ENCODE results near the gene ERBB4.

Gene ERBB4

DNA sequence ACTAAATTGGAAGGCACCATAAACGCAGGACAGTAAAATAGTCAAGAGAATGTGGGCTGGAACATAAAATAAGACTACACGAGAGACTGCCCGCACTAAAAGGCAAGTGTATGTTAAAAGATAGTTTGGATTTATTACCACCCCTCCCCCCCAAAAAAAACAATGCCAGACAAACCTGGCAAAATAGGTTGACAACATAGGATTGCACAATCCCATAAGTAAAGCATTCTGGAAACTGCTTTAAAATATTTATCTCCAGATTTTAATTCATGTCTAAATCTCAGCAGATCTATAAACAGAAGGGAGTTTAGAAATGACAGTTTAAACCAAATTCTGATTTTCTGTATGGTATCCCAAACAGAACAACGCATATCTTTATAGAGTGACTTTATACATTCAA lies 455.1 kb downstream of the ERBB4 start:
- no peak overlapping the region for H3K4me3 ChIP-seq (ENCODE audit: low read length)
- H2AFZ ChIP-seq (ENCODE audit: low read length): no peak overlapping the region
- no peaks in the 10 kb centered on the region for H4K20me1 ChIP-seq (ENCODE audit: insufficient read depth, low read length)
- no peaks in the 10 kb centered on the region for H3K36me3 ChIP-seq (replicated peaks; ENCODE audit: insufficient read depth, low read length)
- H3K4me2 ChIP-seq (ENCODE audit: low read depth, low read length): no peak overlapping the region
- no peaks in the 10 kb centered on the region for H3K79me2 ChIP-seq (ENCODE audit: low read length)
- H3K9me3 ChIP-seq (replicated peaks; ENCODE audit: insufficient read depth, low read length): no peaks in the 10 kb centered on the region
- no peak overlapping the region for H3K27ac ChIP-seq (ENCODE audit: low read length)
- H3F3A ChIP-seq (ENCODE audit: insufficient read depth, low read length): no peaks in the 10 kb centered on the region
- TF ChIP-seq CTCF (IDR thresholded peaks at IDR 0.05; ENCODE audit: low read length) (no peak), EZH2phosphoT487 (IDR thresholded peaks at IDR 0.05; ENCODE audit: low read length) (no peak), EZH2 (optimal IDR thresholded peaks at IDR 0.05; ENCODE audit: low read depth, low read length) (no peak)
- no peaks in the 10 kb centered on the region for H3K9me2 ChIP-seq (replicated peaks; ENCODE audit: insufficient read depth, low read length)
- no peak for DNase-seq
- no peaks in the 10 kb centered on the region for H3K4me1 ChIP-seq (ENCODE audit: low read length)
- no peak overlapping the region for H3K9ac ChIP-seq (ENCODE audit: low read length)
- H3K27me3 ChIP-seq (replicated peaks; ENCODE audit: insufficient read depth, low read length): no peaks in the 10 kb centered on the region

GRCh38 chr2:212078103-212078502 lies 460.5 kb downstream of the ERBB4 start:
- Histone ChIP-seq H3K4me1 (ENCODE audit: low read length) (peaks cover 16% of the 10 kb centered on the region), H3K27me3 (replicated peaks; ENCODE audit: insufficient read depth, low read length) (no peaks in the 10 kb centered on the region), H3K9ac (ENCODE audit: low read length) (no peak overlapping the region; the same call in 1 of the 2 replicates), H3K27ac (ENCODE audit: low read length) (no peak overlapping the region), H3K36me3 (replicated peaks; ENCODE audit: insufficient read depth, low read length) (no peaks in the 10 kb centered on the region), H3K4me2 (ENCODE audit: low read depth, low read length) (peak overlapping the region; percentile 50), H3K79me2 (ENCODE audit: low read length) (no peaks in the 10 kb centered on the region), H3F3A (ENCODE audit: insufficient read depth, low read length) (no peaks in the 10 kb centered on the region), H3K9me2 (replicated peaks; ENCODE audit: insufficient read depth, low read length) (no peaks in the 10 kb centered on the region), H4K20me1 (ENCODE audit: insufficient read depth, low read length) (no peaks in the 10 kb centered on the region), H3K9me3 (replicated peaks; ENCODE audit: insufficient read depth, low read length) (no peaks in the 10 kb centered on the region), H3K4me3 (ENCODE audit: low read length) (peak overlapping the region; percentile 55; the same call in 1 of the 2 replicates), H2AFZ (ENCODE audit: low read length) (no peak overlapping the region)
- no peak for TF ChIP-seq EZH2 (optimal IDR thresholded peaks at IDR 0.05; ENCODE audit: low read depth, low read length)
- no peak for TF ChIP-seq CTCF (IDR thresholded peaks at IDR 0.05; ENCODE audit: low read length)
- TF ChIP-seq EZH2phosphoT487 (IDR thresholded peaks at IDR 0.05; ENCODE audit: low read length): no peak
- peak; percentile 74 for DNase-seq

DNA sequence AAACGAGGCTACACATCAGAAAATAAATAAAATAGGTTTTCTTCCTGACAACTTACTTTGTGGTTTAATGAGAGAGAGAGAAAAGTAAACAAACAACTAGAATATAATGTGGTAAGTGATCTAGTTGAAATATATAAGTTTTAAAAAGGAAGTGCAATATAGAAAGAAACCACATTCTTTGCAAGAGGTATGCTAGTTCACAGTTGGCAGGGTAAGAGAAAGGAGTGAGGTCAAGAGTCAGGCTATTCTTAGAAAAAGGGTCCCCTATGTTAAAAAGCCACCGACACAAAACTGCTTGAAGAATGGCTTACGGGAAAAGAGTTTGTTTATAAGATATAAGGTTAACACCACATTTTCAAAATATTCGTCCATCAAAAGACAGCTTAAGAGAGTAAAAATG lies 462.1 kb downstream of the ERBB4 start:
- peak; percentile 34 for DNase-seq
- Histone ChIP-seq H3K9ac (ENCODE audit: low read length) (no peak overlapping the region), H3F3A (ENCODE audit: insufficient read depth, low read length) (no peaks in the 10 kb centered on the region), H4K20me1 (ENCODE audit: insufficient read depth, low read length) (no peaks in the 10 kb centered on the region), H3K27ac (ENCODE audit: low read length) (no peak overlapping the region), H3K4me1 (ENCODE audit: low read length) (peaks cover 16% of the 10 kb centered on the region), H3K27me3 (replicated peaks; ENCODE audit: insufficient read depth, low read length) (no peaks in the 10 kb centered on the region), H3K4me3 (ENCODE audit: low read length) (no peak overlapping the region), H3K4me2 (ENCODE audit: low read depth, low read length) (no peak overlapping the region), H3K9me2 (replicated peaks; ENCODE audit: insufficient read depth, low read length) (no peaks in the 10 kb centered on the region), H3K36me3 (replicated peaks; ENCODE audit: insufficient read depth, low read length) (no peaks in the 10 kb centered on the region), H2AFZ (ENCODE audit: low read length) (no peak overlapping the region), H3K79me2 (ENCODE audit: low read length) (no peaks in the 10 kb centered on the region), H3K9me3 (replicated peaks; ENCODE audit: insufficient read depth, low read length) (no peaks in the 10 kb centered on the region)
- TF ChIP-seq EZH2 (optimal IDR thresholded peaks at IDR 0.05; ENCODE audit: low read depth, low read length) (no peak), CTCF (IDR thresholded peaks at IDR 0.05; ENCODE audit: low read length) (no peak), EZH2phosphoT487 (IDR thresholded peaks at IDR 0.05; ENCODE audit: low read length) (no peak)

Measured in MM.1S (cell line).